Glomerular endothelial cell (primary cell): ENCODE results near the gene WDR7. TPM values are rescaled to one million over a fixed set of nuclear protein-coding genes. Genes with fewer than 3 reads are reported as not detected.

Experiments used
- DNase-seq: peaks from one replicate; pipeline ENCODE4 v3.0.0-alpha.2; 2011; ENCODE audit warnings: low read depth, low spot score; ENCODE audit errors: extremely low read depth
- total RNA-seq: library from RNA; depleted of rRNA; stranded (reverse); fragments of >200 nt; gene quantifications from 2 replicates; pipeline ENCODE4 v1.2.3, GENCODE V29; 2015

The WDR7 gene
- total RNA-seq, 1 donor from 2014 or later: 16.0 TPM

DNA sequence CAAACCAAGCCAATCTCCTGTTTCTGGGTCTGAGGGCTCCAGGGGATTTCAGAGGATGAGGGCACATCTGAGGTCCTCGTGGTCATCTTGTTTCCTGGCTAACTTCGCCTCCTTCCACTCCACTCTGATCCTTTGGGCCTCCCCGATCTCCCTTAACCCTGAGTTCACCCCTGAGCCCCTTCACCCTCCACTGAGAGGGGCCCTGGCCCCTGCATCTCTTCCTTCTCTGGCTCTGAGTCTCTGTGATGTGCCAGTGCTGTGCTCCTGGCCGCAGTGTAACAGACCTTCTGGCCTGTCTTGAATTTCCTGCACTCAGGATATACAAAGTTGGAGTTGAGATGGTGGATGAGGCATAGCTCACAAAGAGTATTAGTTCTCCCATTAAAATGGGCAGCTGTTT is 411.0 kb downstream of the WDR7 start:
- DNase-seq: no peak

DNA sequence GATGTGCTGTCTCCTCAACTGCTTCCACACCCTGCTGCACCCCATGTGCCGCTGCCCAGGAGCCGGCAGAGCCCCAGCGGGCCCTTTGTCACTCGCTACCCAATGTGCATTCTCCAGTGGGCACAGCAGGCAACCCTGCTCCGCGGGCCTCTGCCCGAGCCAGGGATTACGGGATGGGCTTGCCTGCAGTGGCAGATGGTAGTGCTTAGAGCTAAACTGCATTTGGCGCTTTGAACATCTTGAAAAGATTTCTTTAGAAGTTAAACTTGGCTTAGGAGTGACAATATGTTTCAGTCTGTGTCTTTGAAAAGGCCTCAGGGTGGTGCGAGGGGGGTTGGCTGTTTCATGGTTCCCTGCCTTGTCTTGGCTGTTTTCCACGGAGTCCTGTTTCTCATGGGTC is 411.7 kb downstream of the WDR7 start:
- DNase-seq: no peak

DNA sequence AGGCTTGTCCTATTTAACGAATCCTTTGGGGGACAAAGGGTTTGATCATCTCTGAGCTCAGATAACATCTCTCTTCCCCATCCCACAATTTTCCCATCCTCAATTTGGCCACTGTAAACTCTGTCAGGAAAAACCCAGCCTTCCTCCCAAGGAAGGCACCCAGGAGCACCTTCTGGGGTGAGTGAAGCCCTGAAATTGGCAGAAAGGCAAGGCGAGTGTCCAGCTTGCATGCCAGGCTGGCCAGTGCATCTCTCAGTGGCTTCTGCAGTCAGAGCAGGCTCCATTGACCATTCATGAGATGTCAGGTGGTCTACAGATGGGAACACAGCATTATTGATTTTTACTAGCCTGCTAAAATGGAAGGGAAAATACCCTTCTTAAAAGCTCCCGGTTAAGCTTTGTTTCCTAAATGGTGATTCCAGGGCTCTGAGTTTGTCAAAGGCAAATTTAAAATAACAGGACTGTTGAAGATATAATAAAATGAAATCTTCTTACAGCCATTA is 412.5 kb downstream of the WDR7 start:
- DNase-seq: no peak

DNA sequence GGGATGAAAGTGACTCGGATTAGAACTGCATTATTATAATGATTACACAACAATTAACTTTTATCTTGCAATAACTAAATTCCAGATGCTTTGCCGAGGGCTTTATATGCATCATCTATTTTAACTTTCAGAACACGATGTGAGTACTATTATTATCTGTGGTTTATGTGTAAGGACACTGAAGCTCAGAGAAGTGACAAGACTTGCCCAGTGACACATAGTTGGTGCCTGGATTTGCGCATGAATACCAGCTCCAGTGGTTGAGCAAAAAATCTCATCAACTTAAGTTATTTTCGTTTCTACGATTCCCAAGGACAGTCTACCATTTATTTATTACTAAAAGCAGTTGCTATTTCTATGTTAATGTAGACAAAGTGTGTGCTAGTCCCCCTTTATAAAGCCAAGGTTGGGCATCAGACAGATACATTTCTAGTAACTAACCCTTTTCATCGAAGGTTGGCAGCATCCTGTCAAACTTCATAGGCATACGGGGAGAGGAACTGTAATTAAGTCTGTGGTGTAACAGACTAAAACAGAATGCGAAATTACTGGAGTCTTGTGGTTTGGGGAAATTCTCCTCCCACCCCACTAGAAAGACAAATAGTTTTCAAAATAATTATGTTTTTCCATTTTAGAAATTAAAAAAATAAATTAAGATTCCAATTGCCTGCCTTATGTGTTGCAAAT is 422.5 kb downstream of the WDR7 start:
- no peak for DNase-seq

DNA sequence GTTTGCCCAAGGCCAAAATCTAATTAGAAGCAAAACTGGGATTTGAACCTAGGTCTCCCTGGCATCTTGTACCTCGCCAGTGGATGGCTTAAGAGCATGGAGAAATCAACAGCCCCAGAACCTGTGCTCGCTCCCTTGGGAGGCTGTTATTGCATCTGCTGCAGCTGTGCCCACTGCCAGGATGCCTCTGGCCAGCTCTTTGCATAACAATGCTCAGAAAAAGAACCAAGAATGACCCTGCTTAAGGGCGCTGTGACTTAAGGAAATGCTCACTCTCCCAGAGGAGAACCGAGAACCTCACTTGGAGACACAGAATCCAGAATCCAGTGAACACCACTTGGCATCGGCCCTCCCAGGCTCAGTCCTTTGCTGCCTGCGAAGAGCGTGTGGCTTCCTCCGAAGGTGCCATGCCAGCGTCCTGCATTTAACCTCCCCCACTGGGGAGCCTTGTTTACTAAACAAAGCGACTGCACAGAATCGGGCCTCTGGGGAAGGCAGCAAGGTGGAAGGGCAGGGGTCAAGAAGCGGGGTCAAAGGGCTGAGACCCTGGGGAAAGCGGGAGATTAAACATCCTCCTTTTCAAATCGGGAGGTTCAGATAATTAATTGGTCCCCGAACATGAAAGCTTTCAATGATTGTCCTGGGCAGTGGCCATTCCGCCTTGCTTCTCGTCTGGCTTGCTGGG is 424.7 kb downstream of the WDR7 start:
- no peak for DNase-seq

DNA sequence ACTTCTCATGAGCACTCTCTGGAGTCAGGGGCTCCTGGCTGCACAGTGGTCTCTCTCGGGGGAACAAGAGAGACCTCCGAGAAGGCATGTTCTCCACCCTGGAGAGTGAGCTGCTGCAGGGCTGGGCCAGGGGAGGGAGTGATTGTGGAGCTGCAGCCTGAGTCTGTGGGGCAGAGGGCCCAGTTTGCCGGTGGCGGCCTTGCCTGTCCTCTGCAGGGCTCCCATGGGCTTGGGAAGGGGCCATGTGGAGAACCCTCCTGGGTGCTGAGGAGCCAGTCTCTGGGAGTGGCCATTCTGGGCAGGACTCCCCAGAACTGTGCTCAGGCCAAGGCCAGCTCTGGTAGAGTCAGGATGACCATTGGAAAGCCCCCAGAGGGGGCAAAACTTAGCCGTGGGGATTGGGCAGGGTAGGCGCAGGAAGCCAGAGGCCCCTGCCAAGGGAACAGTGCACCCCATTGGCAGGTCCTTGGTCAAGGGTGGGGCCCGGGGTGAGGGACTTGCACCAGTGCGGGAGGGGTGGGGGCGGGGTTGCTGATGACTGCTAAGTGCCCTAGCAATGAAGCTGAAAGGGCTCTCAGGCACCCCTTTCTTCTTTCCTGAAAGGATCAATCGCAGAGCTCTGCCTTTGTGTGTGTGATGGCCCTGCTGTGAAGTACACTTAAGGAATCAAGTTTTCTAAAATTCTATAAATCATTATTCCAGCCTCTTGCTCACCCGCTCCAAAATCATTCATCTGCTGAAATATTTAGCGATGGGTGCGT is 426.0 kb downstream of the WDR7 start:
- no peak for DNase-seq

DNA sequence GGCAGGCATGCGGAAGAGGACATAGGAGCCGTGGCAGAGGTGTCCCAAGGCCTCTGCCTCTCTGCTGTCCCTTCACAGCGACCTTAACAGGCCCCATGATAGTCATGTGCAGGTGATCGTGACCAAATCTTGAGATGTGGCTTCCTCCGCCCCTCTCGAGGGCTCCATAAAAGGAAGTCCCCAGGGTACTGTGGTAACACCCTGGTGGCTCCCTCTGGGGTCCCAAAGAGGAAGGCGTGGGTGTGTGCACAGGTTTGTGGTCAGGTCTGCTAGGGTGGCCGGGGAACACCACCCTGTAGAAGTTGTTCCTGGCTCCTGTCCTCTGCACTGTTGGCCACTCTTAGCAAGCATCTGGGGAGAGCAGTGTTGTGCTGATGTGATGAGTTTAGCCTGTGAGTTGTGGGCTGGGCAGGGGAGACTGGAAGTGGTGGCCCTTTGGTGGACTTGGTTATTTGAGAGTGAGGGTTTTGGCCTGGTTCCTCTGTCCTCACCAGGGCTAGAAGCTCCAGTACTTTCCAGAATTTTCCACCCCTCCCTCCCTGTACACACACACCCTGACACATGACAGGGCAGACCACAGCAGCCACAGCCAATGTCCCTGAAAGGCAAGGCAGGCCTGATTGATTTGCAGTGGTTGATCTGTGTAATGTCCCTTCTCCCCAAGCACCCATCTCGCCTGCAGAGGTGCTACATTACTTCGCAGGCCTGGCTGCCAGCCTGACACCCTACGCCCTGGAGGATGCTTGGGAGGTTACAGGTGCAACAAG is 426.8 kb downstream of the WDR7 start:
- DNase-seq: no peak

DNA sequence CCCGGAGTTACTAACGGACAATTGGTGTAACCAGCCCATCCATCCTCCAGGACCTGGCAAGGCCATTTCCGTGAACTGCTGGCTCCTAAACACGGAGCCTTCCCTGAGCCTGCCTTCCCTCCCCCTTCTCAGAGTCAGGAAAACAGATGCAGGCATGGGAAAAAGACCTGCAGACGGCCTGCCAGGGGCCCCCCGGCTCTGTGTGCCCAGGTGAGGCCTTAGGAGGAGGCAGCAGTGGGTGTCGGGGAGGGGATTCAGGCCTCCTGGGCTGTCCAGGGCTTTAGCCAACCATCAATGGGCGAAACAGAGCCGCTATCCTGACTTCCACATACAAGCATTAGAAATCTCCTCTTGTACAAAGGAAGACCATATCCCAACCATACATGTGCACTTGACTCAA is 427.5 kb downstream of the WDR7 start:
- no peak for DNase-seq

DNA sequence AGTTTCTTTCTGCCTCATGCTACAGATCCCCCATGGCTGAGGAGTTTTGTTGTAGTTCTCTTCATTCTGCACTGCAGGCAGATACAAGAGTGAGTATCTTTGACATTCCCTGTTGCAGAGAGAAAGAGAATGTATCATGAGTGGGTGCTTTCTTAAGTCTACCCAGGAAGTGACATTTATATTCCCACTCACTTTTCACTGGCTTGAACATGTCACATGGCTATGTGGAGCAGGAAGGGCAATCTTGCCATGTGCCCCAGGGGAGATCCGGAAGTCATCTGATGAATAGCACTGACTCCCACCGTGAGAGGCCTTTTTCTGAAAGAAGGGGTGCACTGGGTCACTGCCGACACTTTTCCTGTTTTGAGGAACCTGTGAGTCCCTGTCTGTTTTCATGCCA is 429.3 kb downstream of the WDR7 start:
- no peak for DNase-seq

DNA sequence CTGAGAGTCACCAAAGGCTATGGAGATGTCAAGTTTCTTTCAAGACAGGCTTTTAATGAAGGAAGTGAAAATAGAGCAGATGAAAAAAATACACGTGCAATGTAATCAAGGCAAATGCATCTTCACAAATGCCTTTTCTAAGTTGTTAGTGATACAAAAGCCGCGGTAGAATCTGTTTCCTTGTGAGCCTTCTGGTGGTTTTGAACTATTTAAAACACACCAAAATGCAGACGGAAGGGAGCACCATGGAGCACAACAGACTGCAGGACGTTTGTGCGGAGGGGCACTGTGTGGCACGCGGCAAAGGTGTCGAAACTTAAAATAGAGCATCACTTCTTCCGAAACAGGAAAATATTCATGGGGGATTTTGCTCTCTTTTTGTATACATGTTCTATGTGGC is 430.7 kb downstream of the WDR7 start:
- no peak for DNase-seq

DNA sequence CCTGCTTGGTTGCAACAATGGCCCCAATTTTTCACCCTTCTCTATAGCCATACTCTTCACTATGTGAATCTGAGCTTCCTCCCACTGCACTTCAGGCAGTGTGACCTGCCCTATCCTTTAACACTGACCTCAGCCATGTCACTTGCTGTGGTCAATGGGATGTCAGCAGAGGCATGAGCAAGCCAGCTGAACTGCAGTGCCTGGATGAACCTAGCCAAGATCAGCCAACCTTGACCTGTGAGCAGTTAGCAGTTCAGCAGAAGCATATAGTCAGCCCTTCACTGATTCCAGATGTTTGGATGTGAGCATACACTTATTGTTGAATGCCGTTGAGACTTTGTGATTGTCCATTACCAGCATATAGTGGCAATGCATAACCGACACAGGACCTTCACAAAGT is 432.3 kb downstream of the WDR7 start:
- no peak for DNase-seq

DNA sequence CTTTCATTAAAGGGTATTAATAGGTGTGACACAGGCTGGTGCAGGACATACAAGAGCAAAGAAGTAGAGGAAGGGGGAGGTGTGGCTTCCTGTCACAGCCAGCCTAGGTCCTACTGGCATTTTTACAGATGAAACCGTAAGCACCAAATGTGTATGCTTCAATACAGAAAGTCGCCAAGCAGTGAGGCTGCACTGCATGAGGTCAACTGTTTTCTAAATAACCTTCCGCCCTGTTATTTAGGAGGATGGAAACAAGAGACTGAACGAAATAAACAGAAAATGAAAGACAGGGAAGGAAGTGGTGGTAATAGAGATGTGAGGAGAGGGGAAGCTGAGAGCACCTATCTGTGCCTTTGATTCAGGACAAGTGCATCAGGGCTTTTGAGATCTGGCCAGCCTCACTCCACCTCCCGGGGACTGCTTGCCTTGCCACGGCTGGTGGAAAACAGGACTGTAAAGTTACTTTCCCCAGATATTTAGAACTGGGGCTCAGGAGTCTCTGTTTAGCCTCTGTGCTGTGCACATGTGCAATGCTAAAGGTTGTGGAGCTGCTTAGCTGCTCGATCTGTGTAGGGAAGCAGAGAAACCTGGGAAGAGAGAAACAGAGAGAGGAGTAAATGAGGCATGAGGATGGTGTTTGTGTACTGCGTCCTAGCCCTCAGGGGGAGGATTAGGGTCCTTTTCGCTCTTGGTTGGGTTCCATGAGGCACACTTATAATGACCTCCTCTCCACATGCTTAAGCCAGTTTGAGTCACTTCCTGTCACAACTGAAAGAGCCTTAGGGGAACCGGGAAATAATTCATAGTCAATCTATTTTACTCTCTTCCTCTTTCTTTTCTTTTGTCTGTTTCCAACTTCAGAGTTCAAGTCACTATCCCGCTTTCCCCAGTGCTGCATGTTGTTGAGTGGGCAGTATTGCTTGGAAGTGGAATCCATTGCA is 433.4 kb downstream of the WDR7 start:
- no peak for DNase-seq

DNA sequence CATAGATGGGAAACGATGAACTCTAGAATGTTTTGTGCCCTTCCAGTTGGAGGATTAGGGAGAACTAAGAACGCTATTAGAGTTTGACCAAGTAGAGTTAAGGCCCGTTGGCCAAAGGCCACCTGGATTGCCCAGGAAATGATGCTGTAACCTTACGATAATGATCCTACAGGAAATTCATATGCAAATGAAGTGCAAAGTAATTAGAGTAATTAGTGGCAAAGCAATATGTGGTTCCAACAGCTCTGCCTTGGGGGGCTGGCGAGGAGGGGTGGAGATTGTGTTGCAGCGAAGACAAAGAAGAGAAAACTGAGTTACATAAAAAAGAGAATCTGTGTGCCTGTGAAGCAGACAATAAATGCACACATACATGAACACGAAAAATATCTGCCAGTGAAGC is 434.2 kb downstream of the WDR7 start:
- no peak for DNase-seq

DNA sequence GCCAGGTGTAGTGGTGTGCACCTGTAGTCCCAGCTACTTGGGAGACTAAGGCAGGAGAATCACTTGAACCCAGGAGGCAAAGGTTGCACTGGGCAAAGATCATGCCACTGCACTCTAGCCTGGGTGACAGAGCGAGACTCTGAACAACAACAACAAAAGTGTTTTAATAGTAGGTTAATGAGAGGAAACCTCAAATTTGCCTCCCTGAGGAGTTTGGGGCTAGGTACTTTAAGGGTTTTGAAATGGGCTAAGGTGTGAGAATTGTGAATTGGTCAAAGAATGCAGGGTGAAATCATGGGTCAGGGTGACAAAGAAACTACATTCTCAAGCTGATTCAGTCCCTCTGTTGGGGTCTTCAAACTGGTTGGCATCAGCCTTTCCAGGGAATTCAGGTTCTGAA is 435.0 kb downstream of the WDR7 start:
- DNase-seq: no peak

Other genes starting within 250 kb of the WDR7 start
- 54.5 and 64.6 TPM in 2 replicates for gene TXNL1, start 12.8 kb upstream of the WDR7 start, total RNA-seq